SK-N-SH treated with all-trans-retinoic acid at 6 μM for 48 hours (cell line): ENCODE data around the gene FAM209B.

ENCODE experiments used
- ARNTL ChIP-seq: fragments of 450-650 bp; formaldehyde crosslinking; IDR thresholded peaks from 2 replicates; pipeline ENCODE4 v1.5.0; 2020; ENCODE audit warnings: low read depth, mild to moderate bottlenecking, moderate library complexity, borderline replicate concordance
- CSDC2 ChIP-seq: fragments of 250-450 bp; sonication (Bioruptor Pico); IDR thresholded peaks from 2 replicates; pipeline ENCODE4 v1.5.0; 2020; ENCODE audit warnings: mild to moderate bottlenecking, moderate library complexity
- OSR1 ChIP-seq: fragments of 250-450 bp; sonication (Bioruptor Pico); IDR thresholded peaks from 2 replicates; pipeline ENCODE4 v1.8.0; 2022; ENCODE audit warnings: moderate library complexity, mild to moderate bottlenecking, inconsistent platforms
- PATZ1 ChIP-seq: fragments of 250-450 bp; sonication (Bioruptor Pico); IDR thresholded peaks from 2 replicates; pipeline ENCODE4 v1.8.0; 2020; ENCODE audit warnings: mild to moderate bottlenecking, moderate library complexity, borderline replicate concordance
- PPARA ChIP-seq: fragments of 250-450 bp; sonication (Bioruptor Pico); IDR thresholded peaks from 2 replicates; pipeline ENCODE4 v1.5.0; 2020; ENCODE audit warnings: mild to moderate bottlenecking, borderline replicate concordance
- RARB ChIP-seq: fragments of 250-450 bp; sonication (Bioruptor Pico); IDR thresholded peaks from 2 replicates; pipeline ENCODE4 v1.8.0; 2021; ENCODE audit warnings: mild to moderate bottlenecking, moderate library complexity
- TCF4 ChIP-seq: fragments of 250-450 bp; sonication (Bioruptor Pico); IDR thresholded peaks from 2 replicates; pipeline ENCODE4 v1.8.0; 2021; ENCODE audit warnings: mild to moderate bottlenecking, moderate library complexity, borderline replicate concordance
- ZFP3 ChIP-seq: fragments of 250-450 bp; sonication (Bioruptor Pico); IDR thresholded peaks from 2 replicates; pipeline ENCODE4 v1.5.0; 2020; ENCODE audit warnings: mild to moderate bottlenecking, moderate library complexity
- ZFP30 ChIP-seq: fragments of 450-650 bp; formaldehyde crosslinking; IDR thresholded peaks from 2 replicates; pipeline ENCODE4 v1.5.0; 2022; ENCODE audit warnings: mild to moderate bottlenecking, moderate library complexity
- ZNF565 ChIP-seq: fragments of 450-650 bp; formaldehyde crosslinking; conservative IDR thresholded peaks from 2 replicates; pipeline ENCODE4 v1.5.0; 2020; ENCODE audit warnings: low read depth, mild to moderate bottlenecking, moderate library complexity
- ZNF8 ChIP-seq: fragments of 450-650 bp; formaldehyde crosslinking; IDR thresholded peaks from 2 replicates; pipeline ENCODE4 v1.5.0; 2020; ENCODE audit warnings: mild to moderate bottlenecking, moderate library complexity
- TF ChIP-seq, protein P1 (sequence below): fragments of 250-450 bp; sonication (Bioruptor Pico); IDR thresholded peaks from 2 replicates; pipeline ENCODE4 v1.5.0; 2020; ENCODE audit warnings: mild to moderate bottlenecking, moderate library complexity

DNA sequence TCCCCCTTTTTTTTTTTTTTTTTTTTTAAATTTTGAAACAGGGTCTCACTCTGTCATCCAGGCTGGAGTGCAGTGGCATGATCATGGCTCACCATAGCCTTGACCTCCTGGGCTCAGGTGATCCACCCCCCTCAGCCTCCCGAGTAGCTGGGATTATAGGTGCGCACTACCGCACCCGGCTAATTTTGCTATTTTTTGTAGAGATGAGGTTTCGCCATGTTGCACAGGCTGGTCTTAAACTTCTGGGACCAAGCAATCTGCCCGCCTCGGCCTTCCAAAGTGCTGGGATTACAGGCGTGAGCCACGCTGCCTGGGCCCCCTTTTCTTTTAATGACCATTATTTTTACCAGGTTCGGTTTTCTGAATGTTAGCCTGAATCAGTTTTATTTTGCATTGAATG lies 13.5 kb upstream of the FAM209B start:
- TF ChIP-seq PATZ1 (CRISPR knock-in tag) = no peak
- no peak for TF ChIP-seq RARB (CRISPR knock-in tag)
- TF ChIP-seq ZNF565 (CRISPR knock-in tag) = no peak
- TF ChIP-seq OSR1 (CRISPR knock-in tag) = no peak
- TF ChIP-seq, protein P1, sequence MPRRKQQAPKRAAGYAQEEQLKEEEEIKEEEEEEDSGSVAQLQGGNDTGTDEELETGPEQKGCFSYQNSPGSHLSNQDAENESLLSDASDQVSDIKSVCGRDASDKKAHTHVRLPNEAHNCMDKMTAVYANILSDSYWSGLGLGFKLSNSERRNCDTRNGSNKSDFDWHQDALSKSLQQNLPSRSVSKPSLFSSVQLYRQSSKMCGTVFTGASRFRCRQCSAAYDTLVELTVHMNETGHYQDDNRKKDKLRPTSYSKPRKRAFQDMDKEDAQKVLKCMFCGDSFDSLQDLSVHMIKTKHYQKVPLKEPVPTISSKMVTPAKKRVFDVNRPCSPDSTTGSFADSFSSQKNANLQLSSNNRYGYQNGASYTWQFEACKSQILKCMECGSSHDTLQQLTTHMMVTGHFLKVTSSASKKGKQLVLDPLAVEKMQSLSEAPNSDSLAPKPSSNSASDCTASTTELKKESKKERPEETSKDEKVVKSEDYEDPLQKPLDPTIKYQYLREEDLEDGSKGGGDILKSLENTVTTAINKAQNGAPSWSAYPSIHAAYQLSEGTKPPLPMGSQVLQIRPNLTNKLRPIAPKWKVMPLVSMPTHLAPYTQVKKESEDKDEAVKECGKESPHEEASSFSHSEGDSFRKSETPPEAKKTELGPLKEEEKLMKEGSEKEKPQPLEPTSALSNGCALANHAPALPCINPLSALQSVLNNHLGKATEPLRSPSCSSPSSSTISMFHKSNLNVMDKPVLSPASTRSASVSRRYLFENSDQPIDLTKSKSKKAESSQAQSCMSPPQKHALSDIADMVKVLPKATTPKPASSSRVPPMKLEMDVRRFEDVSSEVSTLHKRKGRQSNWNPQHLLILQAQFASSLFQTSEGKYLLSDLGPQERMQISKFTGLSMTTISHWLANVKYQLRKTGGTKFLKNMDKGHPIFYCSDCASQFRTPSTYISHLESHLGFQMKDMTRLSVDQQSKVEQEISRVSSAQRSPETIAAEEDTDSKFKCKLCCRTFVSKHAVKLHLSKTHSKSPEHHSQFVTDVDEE (CRISPR knock-in tag) = no peak
- no peak for TF ChIP-seq ARNTL (CRISPR knock-in tag)
- no peak for TF ChIP-seq TCF4 (CRISPR knock-in tag)
- TF ChIP-seq ZFP3 (CRISPR knock-in tag) = no peak
- no peak for TF ChIP-seq CSDC2 (CRISPR knock-in tag)
- TF ChIP-seq PPARA (CRISPR knock-in tag) = no peak
- no peak for TF ChIP-seq ZFP30 (CRISPR knock-in tag)
- no peak for TF ChIP-seq ZNF8
